MM.1S (cell line): ENCODE results near the gene ISY1.
"Not testable (repeated sequence)": the region's sequence is repeated elsewhere in the genome, so short reads cannot be mapped to it uniquely, and the experiment has no call there.

Source experiments
- EZH2phosphoT487 ChIP-seq: fragments of 300-600 bp; sonication (generic); IDR thresholded peaks from 2 replicates; pipeline ENCODE4 v1.6.1; 2018; ENCODE audit warnings: antibody characterized with exemption, low read length
- TF ChIP-seq, protein P1 (sequence below): fragments of 300-600 bp; sonication (generic); IDR thresholded peaks from 2 replicates; pipeline ENCODE4 v1.5.1; 2016; ENCODE audit warnings: antibody characterized with exemption, low read length, mixed read lengths

- TF ChIP-seq, protein P1, sequence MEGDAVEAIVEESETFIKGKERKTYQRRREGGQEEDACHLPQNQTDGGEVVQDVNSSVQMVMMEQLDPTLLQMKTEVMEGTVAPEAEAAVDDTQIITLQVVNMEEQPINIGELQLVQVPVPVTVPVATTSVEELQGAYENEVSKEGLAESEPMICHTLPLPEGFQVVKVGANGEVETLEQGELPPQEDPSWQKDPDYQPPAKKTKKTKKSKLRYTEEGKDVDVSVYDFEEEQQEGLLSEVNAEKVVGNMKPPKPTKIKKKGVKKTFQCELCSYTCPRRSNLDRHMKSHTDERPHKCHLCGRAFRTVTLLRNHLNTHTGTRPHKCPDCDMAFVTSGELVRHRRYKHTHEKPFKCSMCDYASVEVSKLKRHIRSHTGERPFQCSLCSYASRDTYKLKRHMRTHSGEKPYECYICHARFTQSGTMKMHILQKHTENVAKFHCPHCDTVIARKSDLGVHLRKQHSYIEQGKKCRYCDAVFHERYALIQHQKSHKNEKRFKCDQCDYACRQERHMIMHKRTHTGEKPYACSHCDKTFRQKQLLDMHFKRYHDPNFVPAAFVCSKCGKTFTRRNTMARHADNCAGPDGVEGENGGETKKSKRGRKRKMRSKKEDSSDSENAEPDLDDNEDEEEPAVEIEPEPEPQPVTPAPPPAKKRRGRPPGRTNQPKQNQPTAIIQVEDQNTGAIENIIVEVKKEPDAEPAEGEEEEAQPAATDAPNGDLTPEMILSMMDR: not testable (repeated sequence)
- not testable (repeated sequence) for TF ChIP-seq EZH2phosphoT487
These were observed 73.0 kb downstream of the ISY1 start for GRCh38 chr3:129087904-129088303.
